GM12873 (cell line): Measurements from ENCODE around the gene ANO2.

Experiments used
- TF ChIP-seq, protein P1 (sequence below): IDR thresholded peaks from 2 replicates; pipeline ENCODE4 v1.5.1; 2012; ENCODE audit warnings: low read depth, mild to moderate bottlenecking, moderate library complexity, low read length, control low read depth; ENCODE audit not compliant: insufficient read depth; ENCODE audit errors: missing control alignments

The ANO2 gene

DNA sequence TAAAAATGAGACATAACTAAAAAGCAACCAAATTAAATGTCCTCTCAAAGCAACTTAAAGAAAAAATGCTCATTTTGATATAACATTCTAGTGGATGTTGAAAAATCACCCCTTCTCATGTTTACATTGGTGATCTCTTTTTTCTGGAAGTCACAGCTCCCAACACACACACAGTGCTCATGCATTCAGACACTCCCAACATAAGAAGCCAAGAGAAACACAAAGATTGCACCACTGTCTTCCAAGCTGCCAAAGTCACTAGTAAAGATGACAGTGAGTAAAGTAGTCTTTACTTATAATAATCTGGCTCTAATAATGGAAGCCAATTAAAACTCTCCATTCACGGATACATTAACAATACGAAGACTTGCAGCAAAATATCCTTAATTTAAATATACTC, 294.8 kb downstream of the ANO2 start:
- TF ChIP-seq, protein P1, sequence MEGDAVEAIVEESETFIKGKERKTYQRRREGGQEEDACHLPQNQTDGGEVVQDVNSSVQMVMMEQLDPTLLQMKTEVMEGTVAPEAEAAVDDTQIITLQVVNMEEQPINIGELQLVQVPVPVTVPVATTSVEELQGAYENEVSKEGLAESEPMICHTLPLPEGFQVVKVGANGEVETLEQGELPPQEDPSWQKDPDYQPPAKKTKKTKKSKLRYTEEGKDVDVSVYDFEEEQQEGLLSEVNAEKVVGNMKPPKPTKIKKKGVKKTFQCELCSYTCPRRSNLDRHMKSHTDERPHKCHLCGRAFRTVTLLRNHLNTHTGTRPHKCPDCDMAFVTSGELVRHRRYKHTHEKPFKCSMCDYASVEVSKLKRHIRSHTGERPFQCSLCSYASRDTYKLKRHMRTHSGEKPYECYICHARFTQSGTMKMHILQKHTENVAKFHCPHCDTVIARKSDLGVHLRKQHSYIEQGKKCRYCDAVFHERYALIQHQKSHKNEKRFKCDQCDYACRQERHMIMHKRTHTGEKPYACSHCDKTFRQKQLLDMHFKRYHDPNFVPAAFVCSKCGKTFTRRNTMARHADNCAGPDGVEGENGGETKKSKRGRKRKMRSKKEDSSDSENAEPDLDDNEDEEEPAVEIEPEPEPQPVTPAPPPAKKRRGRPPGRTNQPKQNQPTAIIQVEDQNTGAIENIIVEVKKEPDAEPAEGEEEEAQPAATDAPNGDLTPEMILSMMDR: no peak

DNA sequence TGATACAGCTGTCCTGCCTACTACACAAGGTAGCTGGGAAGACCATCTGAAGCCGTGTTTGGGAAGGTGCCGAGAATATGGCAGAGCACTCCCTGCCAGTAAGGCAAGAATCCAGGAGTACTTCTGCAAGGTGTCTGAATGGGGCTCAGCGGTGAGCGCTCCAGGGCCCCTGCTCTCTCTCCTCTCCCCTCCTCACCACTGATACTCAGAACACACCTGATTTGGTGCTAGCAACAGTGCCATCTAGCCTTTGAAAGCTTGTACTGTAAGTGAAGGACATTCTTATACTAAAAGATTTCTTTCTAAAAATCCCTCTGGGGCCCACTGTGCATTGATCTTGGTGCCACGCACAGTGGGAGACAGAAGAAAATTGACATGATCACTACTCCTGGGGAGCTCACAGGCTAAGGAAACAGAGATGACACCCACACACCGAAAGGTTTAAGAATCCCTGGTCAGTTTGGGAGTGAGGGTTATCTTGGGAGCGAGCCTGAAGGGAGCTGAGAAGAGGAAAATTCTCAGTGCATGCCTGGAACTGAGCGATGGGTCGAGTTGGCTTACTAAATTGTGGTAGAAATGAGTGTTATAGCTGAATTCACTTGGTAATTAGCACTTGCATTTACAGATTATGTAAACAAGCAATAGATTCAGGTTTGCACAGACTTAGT, 296.2 kb downstream of the ANO2 start:
- TF ChIP-seq, protein P1: peak; percentile 54

DNA sequence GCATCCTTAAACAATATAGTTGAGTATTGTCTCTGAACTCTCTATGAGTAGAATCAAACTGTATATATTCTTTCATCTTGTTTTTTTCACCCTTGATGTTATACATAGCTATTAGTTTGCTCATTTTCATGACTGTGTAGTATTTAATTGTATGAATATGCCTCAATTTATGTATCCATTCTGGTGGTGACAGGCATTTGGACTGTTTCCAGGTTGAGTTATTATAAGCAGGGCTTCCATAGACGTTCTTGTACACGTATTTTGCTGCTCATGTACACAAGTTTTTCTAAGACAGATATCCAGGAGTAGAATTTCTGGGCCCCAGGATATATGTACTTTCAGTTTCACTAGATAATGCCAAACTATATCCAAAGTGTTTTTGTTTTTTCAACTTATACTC, 301.8 kb downstream of the ANO2 start:
- TF ChIP-seq, protein P1: no peak

DNA sequence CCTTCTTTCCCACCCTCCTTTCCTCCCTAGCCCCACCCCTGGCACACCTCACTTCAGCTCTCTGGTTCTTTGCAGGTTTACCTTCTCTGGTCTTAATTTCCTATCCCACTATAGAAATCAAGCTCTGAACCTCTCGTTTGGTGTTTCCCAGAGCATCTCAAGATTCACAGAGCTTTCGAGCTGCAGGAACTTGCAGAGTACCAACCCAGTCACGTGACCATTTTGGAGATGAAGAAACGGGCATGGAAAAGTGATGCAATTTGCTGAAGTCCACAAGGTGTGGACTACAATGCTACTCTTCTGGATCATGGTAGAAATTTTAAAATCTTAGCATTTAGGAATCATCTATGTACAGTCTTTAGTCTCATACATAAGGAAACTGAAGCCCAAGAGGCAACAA, 307.4 kb downstream of the ANO2 start:
- TF ChIP-seq, protein P1: no peak

DNA sequence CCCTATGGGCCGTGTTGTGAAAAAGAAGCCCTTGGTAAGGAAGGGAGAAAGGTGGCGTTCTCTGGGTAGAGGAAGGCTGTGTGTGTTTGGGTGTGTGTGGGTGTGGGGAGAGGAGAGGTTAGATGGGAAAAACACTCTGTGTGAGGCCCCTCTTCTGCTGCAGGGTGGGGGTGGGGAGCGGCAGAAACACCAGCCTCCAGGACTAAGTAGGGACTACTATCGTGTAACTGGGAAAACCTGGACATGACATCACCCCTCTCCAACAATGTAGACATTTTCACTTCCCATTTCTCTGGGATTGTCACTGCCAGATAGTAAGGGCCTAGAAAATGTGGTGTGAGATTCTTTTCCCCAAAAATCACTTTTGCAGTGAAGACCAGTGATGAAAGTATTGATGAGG, 308.2 kb downstream of the ANO2 start:
- TF ChIP-seq, protein P1: no peak

DNA sequence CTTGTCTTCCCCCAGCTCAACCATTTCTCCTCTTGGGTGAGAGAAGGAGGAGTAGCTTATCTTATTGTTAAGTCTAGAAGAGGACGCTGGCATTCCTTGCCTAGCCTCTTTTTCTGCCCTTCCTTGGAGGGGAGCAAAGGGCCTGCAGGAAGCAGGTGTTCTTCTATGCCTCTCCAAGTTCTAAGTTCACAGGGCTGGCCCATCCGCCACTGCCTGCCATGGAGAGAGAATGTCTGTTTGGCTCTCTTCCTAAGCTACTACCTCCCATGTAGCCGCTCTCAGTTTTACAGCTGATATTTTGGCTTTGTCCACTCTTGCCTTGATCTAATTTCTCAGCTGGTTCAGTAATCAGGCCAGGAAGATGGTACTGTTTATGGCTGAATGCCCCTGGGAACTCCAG, 312.0 kb downstream of the ANO2 start:
- TF ChIP-seq, protein P1: no peak

DNA sequence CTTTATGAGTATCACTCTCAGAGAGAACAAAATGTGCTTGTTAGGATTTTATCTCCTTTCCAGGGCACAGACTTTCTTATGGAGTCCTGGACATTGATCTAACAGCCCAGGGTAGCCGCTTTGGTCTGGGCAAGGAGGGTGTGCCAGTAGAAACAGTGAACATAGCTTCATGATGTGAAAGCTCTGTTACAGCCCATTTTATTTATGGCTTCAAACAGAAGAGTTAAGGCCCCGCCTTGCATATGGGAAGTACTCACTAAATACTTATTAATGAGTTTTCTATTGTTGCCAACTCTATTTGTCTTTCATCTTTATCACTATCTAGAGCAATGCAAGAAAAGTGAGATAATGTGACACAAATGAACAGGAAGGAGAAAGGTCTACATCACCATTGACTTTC, 312.6 kb downstream of the ANO2 start:
- TF ChIP-seq, protein P1: no peak
